WTC11 (cell line): ENCODE results near the gene MLN. TPM values are rescaled to one million over a fixed set of nuclear protein-coding genes. Genes with fewer than 3 reads are reported as not detected.
A peak's percentile ranks its signal among the peaks of the same experiment; 100 is the strongest.

ENCODE experiments used
- ATAC-seq: fragments of 200-7000 bp; cut with Tn5 transposase; 2 replicates; pipeline ENCODE4 v1.10.0; 2021; ENCODE audit warnings: mild to moderate bottlenecking, moderate library complexity
- CTCF ChIA-PET: fragments of 300-600 bp; sonication (Branson Sonifier 250); formaldehyde crosslinking; loops from one replicate; lab custom pipeline; 2021; ENCODE audit warnings: antibody characterized with exemption; lab: Charles Lee
- POLR2A ChIA-PET: fragments of 350-600 bp; sonication (Branson Sonifier 250); formaldehyde crosslinking; loops from one replicate; lab custom pipeline; 2021; ENCODE audit warnings: antibody characterized with exemption; lab: Charles Lee
- DNase-seq: peaks from one replicate; pipeline ENCODE4 v3.0.0; 2021; ENCODE audit warnings: low spot score
- H3K27ac Mint-ChIP-seq: 2 replicates; pipeline ENCODE4 v1.8.0; 2021; ENCODE audit warnings: mixed read lengths
- H3K27me3 Mint-ChIP-seq: 2 replicates; pipeline ENCODE4 v1.8.0; 2021; ENCODE audit warnings: low read depth, mild to moderate bottlenecking, moderate library complexity, mixed read lengths
- H3K36me3 Mint-ChIP-seq: 2 replicates; pipeline ENCODE4 v1.8.0; 2021; ENCODE audit warnings: mixed read lengths
- H3K4me1 Mint-ChIP-seq: 2 replicates; pipeline ENCODE4 v1.8.0; 2022; ENCODE audit warnings: mixed read lengths
- H3K4me3 Mint-ChIP-seq: 2 replicates; pipeline ENCODE4 v1.8.0; 2021; ENCODE audit warnings: mild to moderate bottlenecking, moderate library complexity, mixed read lengths
- H3K9me3 Mint-ChIP-seq: 2 replicates; pipeline ENCODE4 v1.8.0; 2021; ENCODE audit warnings: mixed read lengths
- ATF1 ChIP-seq: sonication (generic); formaldehyde crosslinking; IDR thresholded peaks from 2 replicates; pipeline ENCODE4 v1.8.1; 2023; ENCODE audit warnings: mild to moderate bottlenecking, moderate library complexity, missing genetic modification reagents
- CREM ChIP-seq: sonication (generic); formaldehyde crosslinking; IDR thresholded peaks from 2 replicates; pipeline ENCODE4 v1.8.1; 2022; ENCODE audit warnings: mild to moderate bottlenecking, missing genetic modification reagents, moderate library complexity
- EMX1 ChIP-seq: fragments of 250-450 bp; sonication (Bioruptor Pico); IDR thresholded peaks from 2 replicates; pipeline ENCODE4 v1.8.0; 2021; ENCODE audit warnings: mild to moderate bottlenecking
- ETV6 ChIP-seq: sonication (generic); formaldehyde crosslinking; IDR thresholded peaks from 2 replicates; pipeline ENCODE4 v1.8.1; 2022; ENCODE audit warnings: mild to moderate bottlenecking, missing genetic modification reagents
- GABPB1 ChIP-seq: sonication (generic); formaldehyde crosslinking; IDR thresholded peaks from 2 replicates; pipeline ENCODE4 v1.8.1; 2023; ENCODE audit warnings: mild to moderate bottlenecking, missing genetic modification reagents
- JUN ChIP-seq: sonication (generic); formaldehyde crosslinking; IDR thresholded peaks from 2 replicates; pipeline ENCODE4 v1.8.0; 2023; ENCODE audit warnings: mild to moderate bottlenecking, missing genetic modification reagents
- MYBL2 ChIP-seq: sonication (generic); formaldehyde crosslinking; IDR thresholded peaks from 2 replicates; pipeline ENCODE4 v1.8.1; 2023; ENCODE audit warnings: mild to moderate bottlenecking, moderate library complexity, missing genetic modification reagents
- NFYB ChIP-seq: sonication (generic); formaldehyde crosslinking; conservative IDR thresholded peaks from 2 replicates; pipeline ENCODE4 v1.8.0; 2022; ENCODE audit warnings: low read depth, missing genetic modification reagents
- RORB ChIP-seq: fragments of 250-450 bp; sonication (Bioruptor Pico); IDR thresholded peaks from 2 replicates; pipeline ENCODE4 v1.9.0; 2021; ENCODE audit warnings: mild to moderate bottlenecking
- SMAD3 ChIP-seq: sonication (generic); formaldehyde crosslinking; IDR thresholded peaks from 2 replicates; pipeline ENCODE4 v1.8.0; 2022; ENCODE audit warnings: missing genetic modification reagents, mild to moderate bottlenecking, borderline replicate concordance
- SP1 ChIP-seq: sonication (generic); formaldehyde crosslinking; conservative IDR thresholded peaks from 2 replicates; pipeline ENCODE4 v1.8.1; 2022; ENCODE audit warnings: missing genetic modification reagents
- TCF7 ChIP-seq: sonication (generic); formaldehyde crosslinking; IDR thresholded peaks from 2 replicates; pipeline ENCODE4 v1.8.0; 2022; ENCODE audit warnings: mild to moderate bottlenecking, low read depth, missing genetic modification reagents, moderate library complexity
- TEAD4 ChIP-seq: sonication (generic); formaldehyde crosslinking; IDR thresholded peaks from 2 replicates; pipeline ENCODE4 v1.8.0; 2022; ENCODE audit warnings: mild to moderate bottlenecking, missing genetic modification reagents
- TP53 ChIP-seq: sonication (generic); formaldehyde crosslinking; IDR thresholded peaks from 2 replicates; pipeline ENCODE4 v1.8.1; 2023; ENCODE audit warnings: mild to moderate bottlenecking, missing genetic modification reagents
- ZNF121 ChIP-seq: sonication (generic); formaldehyde crosslinking; IDR thresholded peaks from 2 replicates; pipeline ENCODE4 v1.8.0; 2023; ENCODE audit warnings: missing genetic modification reagents
- ZNF138 ChIP-seq: sonication (generic); formaldehyde crosslinking; conservative IDR thresholded peaks from 2 replicates; pipeline ENCODE4 v1.8.1; 2022; ENCODE audit warnings: mild to moderate bottlenecking, moderate library complexity, missing genetic modification reagents
- total RNA-seq: library from RNA; stranded (reverse); gene quantifications from 3 replicates; pipeline ENCODE4 v1.2.3, GENCODE V29; 2021
- TF ChIP-seq, protein P1 (sequence below): sonication (generic); formaldehyde crosslinking; IDR thresholded peaks from 2 replicates; pipeline ENCODE4 v1.8.1; 2023; ENCODE audit warnings: mild to moderate bottlenecking, missing genetic modification reagents, moderate library complexity
- TF ChIP-seq, protein P2 (sequence below): sonication (generic); formaldehyde crosslinking; IDR thresholded peaks from 2 replicates; pipeline ENCODE4 v1.8.0; 2023; ENCODE audit warnings: missing genetic modification reagents
- TF ChIP-seq, protein P3 (sequence below): fragments of 250-450 bp; sonication (Bioruptor Pico); IDR thresholded peaks from 2 replicates; pipeline ENCODE4 v2.1.2; 2022; ENCODE audit warnings: mild to moderate bottlenecking, moderate library complexity
- TF ChIP-seq, protein P4 (sequence below): fragments of 250-450 bp; sonication (Bioruptor Pico); conservative IDR thresholded peaks from 2 replicates; pipeline ENCODE4 v1.9.0; 2021; ENCODE audit warnings: mild to moderate bottlenecking
- TF ChIP-seq, protein P5 (sequence below): sonication (generic); formaldehyde crosslinking; IDR thresholded peaks from 2 replicates; pipeline ENCODE4 v1.8.0; 2023; ENCODE audit warnings: mild to moderate bottlenecking, missing genetic modification reagents
- TF ChIP-seq, protein P6 (sequence below): sonication (generic); formaldehyde crosslinking; IDR thresholded peaks from 2 replicates; pipeline ENCODE4 v1.8.0; 2022; ENCODE audit warnings: mild to moderate bottlenecking, missing genetic modification reagents
- TF ChIP-seq, protein P7 (sequence below): fragments of 200-600 bp; IDR thresholded peaks from 2 replicates; pipeline ENCODE4 v1.8.0; 2022; ENCODE audit warnings: antibody characterized with exemption
- TF ChIP-seq, protein P8 (sequence below): sonication (generic); formaldehyde crosslinking; conservative IDR thresholded peaks from 2 replicates; pipeline ENCODE4 v1.8.1; 2022; ENCODE audit warnings: mild to moderate bottlenecking, missing genetic modification reagents
- TF ChIP-seq, protein P9 (sequence below): sonication (generic); formaldehyde crosslinking; IDR thresholded peaks from 2 replicates; pipeline ENCODE4 v1.8.1; 2023; ENCODE audit warnings: mild to moderate bottlenecking, moderate library complexity, missing genetic modification reagents

MLN gene
- total RNA-seq, 1 experiment from 2014 or later = not detected

DNA sequence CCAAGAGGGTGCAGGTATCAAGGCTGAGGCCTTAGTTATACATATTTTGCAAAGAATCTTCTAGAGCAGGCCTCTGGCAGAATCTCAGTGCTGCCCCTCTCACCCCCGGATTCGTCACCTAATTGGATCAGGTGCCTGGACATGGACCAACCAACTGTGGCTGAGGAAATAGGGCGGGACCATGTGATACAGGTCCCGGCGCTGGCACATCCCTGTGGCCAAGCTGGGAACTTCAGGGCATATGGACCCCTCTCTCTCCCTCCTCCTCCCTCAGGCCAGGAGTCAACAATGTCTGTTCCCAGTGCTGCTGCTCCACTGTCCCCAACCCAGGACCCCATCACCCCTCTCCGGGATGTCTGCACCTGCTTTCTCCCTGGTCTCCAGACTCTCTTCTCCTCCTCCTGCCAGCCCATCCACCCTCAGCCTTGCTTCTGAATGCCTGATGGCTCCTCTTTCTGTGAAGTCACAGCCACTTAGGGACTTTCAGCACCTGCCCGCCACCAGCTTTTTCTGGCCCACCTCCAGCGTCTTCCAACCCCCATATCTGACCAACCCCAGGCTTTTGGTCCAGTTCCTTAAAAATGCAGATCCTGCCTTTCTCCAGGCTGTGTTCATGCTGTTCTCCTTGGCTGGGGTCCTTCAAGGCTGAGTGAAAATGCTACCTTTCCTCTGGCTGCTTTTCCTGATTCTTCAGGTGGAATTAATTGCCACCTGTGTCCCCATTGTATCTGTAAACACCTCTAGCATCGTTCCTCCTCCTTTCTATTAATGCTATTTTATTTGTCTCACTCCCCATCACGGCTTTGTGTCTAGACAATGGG lies 19.0 kb upstream of the MLN start:
- no peak overlapping the region for H3K4me3 Mint-ChIP-seq
- H3K27me3 Mint-ChIP-seq = peaks cover under 1% of the 10 kb centered on the region; the same call in 1 of the 2 replicates
- ChIA-PET POLR2A (interaction anchor here (0.7 kb wide), 1 partner anchor 29 kb away, joined by 3 read pairs; no protein-coding TSS in a partner anchor), CTCF (interaction anchor here (0.8 to 4.6 kb wide), 14 partner anchors 11 to 332 kb away, joined by 3 to 47 read pairs (median 4); partner anchors contain the start of gene LEMD2)
- peaks cover 23% of the 10 kb centered on the region for H3K4me1 Mint-ChIP-seq
- H3K27ac Mint-ChIP-seq = no peak overlapping the region
- DNase-seq (peak; percentile 76), ATAC-seq (peak; percentile 97)
- no peaks in the 10 kb centered on the region for H3K9me3 Mint-ChIP-seq
- H3K36me3 Mint-ChIP-seq = no peaks in the 10 kb centered on the region
- TF ChIP-seq ZNF138 (CRISPR knock-in tag) = no peak
- TF ChIP-seq EMX1 (CRISPR knock-in tag) = no peak
- TF ChIP-seq, protein P1, sequence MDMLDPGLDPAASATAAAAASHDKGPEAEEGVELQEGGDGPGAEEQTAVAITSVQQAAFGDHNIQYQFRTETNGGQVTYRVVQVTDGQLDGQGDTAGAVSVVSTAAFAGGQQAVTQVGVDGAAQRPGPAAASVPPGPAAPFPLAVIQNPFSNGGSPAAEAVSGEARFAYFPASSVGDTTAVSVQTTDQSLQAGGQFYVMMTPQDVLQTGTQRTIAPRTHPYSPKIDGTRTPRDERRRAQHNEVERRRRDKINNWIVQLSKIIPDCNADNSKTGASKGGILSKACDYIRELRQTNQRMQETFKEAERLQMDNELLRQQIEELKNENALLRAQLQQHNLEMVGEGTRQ (CRISPR knock-in tag) = peak; percentile 88
- no peak for TF ChIP-seq ATF1 (CRISPR knock-in tag)
- TF ChIP-seq, protein P2, sequence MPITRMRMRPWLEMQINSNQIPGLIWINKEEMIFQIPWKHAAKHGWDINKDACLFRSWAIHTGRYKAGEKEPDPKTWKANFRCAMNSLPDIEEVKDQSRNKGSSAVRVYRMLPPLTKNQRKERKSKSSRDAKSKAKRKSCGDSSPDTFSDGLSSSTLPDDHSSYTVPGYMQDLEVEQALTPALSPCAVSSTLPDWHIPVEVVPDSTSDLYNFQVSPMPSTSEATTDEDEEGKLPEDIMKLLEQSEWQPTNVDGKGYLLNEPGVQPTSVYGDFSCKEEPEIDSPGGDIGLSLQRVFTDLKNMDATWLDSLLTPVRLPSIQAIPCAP (CRISPR knock-in tag) = no peak
- TF ChIP-seq, protein P3, sequence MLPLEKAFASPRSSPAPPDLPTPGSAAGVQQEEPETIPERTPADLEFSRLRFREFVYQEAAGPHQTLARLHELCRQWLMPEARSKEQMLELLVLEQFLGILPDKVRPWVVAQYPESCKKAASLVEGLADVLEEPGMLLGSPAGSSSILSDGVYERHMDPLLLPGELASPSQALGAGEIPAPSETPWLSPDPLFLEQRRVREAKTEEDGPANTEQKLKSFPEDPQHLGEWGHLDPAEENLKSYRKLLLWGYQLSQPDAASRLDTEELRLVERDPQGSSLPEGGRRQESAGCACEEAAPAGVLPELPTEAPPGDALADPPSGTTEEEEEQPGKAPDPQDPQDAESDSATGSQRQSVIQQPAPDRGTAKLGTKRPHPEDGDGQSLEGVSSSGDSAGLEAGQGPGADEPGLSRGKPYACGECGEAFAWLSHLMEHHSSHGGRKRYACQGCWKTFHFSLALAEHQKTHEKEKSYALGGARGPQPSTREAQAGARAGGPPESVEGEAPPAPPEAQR = no peak
- TF ChIP-seq, protein P4, sequence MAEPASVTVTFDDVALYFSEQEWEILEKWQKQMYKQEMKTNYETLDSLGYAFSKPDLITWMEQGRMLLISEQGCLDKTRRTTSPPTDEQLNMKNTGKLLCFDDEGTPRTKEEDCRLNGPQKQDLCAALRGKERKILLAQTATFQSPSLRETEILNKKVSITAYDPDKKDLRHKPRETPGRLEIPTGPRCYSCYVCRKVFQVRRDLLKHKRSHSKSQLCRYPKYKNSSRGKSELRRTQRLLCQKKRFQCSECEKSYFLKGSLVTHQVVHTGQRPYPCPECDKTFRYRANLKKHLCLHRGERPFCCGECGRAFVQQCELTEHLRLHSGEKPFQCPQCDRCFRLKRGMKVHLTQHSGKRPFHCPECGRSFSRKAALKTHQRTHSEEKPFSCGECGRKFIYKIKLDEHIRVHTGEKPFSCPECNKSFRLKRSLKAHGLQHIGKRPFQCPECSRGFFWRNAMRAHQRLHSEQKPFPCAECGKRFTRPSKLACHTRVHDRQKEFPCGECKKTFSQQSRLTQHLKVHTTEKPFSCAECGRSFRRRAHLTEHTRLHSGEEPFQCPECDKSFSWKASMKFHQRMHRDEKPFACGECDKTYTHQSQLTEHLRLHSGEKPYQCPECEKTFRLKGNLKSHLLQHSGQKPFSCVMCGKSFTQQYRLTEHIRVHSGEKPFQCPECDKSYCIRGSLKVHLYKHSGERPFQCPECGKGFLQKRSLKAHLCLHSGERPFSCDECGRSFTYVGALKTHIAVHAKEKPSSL = no peak
- TF ChIP-seq, protein P5, sequence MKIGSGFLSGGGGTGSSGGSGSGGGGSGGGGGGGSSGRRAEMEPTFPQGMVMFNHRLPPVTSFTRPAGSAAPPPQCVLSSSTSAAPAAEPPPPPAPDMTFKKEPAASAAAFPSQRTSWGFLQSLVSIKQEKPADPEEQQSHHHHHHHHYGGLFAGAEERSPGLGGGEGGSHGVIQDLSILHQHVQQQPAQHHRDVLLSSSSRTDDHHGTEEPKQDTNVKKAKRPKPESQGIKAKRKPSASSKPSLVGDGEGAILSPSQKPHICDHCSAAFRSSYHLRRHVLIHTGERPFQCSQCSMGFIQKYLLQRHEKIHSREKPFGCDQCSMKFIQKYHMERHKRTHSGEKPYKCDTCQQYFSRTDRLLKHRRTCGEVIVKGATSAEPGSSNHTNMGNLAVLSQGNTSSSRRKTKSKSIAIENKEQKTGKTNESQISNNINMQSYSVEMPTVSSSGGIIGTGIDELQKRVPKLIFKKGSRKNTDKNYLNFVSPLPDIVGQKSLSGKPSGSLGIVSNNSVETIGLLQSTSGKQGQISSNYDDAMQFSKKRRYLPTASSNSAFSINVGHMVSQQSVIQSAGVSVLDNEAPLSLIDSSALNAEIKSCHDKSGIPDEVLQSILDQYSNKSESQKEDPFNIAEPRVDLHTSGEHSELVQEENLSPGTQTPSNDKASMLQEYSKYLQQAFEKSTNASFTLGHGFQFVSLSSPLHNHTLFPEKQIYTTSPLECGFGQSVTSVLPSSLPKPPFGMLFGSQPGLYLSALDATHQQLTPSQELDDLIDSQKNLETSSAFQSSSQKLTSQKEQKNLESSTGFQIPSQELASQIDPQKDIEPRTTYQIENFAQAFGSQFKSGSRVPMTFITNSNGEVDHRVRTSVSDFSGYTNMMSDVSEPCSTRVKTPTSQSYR (CRISPR knock-in tag) = no peak
- TF ChIP-seq, protein P6, sequence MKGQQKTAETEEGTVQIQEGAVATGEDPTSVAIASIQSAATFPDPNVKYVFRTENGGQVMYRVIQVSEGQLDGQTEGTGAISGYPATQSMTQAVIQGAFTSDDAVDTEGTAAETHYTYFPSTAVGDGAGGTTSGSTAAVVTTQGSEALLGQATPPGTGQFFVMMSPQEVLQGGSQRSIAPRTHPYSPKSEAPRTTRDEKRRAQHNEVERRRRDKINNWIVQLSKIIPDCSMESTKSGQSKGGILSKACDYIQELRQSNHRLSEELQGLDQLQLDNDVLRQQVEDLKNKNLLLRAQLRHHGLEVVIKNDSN = peak; percentile 85
- 0 out of 2 replicates have a peak, but pooled peaks have one; percentile 46 for TF ChIP-seq ZNF121 (CRISPR knock-in tag)
- no peak for TF ChIP-seq RORB (CRISPR knock-in tag)
- peak; percentile 48; the same call in 1 of the 2 replicates for TF ChIP-seq NFYB (CRISPR knock-in tag)
- no peak for TF ChIP-seq JUN (CRISPR knock-in tag)
- no peak for TF ChIP-seq MYBL2 (CRISPR knock-in tag)
- TF ChIP-seq TCF7 (CRISPR knock-in tag) = no peak
- TF ChIP-seq ETV6 (CRISPR knock-in tag) = no peak
- TF ChIP-seq SP1 (CRISPR knock-in tag) = 0 out of 2 replicates have a peak, but pooled peaks have one; percentile 2
- TF ChIP-seq, protein P7, sequence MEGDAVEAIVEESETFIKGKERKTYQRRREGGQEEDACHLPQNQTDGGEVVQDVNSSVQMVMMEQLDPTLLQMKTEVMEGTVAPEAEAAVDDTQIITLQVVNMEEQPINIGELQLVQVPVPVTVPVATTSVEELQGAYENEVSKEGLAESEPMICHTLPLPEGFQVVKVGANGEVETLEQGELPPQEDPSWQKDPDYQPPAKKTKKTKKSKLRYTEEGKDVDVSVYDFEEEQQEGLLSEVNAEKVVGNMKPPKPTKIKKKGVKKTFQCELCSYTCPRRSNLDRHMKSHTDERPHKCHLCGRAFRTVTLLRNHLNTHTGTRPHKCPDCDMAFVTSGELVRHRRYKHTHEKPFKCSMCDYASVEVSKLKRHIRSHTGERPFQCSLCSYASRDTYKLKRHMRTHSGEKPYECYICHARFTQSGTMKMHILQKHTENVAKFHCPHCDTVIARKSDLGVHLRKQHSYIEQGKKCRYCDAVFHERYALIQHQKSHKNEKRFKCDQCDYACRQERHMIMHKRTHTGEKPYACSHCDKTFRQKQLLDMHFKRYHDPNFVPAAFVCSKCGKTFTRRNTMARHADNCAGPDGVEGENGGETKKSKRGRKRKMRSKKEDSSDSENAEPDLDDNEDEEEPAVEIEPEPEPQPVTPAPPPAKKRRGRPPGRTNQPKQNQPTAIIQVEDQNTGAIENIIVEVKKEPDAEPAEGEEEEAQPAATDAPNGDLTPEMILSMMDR = peak; percentile 34; the same call in 1 of the 2 replicates
- TF ChIP-seq, protein P8, sequence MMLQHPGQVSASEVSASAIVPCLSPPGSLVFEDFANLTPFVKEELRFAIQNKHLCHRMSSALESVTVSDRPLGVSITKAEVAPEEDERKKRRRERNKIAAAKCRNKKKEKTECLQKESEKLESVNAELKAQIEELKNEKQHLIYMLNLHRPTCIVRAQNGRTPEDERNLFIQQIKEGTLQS = no peak
- TF ChIP-seq, protein P9, sequence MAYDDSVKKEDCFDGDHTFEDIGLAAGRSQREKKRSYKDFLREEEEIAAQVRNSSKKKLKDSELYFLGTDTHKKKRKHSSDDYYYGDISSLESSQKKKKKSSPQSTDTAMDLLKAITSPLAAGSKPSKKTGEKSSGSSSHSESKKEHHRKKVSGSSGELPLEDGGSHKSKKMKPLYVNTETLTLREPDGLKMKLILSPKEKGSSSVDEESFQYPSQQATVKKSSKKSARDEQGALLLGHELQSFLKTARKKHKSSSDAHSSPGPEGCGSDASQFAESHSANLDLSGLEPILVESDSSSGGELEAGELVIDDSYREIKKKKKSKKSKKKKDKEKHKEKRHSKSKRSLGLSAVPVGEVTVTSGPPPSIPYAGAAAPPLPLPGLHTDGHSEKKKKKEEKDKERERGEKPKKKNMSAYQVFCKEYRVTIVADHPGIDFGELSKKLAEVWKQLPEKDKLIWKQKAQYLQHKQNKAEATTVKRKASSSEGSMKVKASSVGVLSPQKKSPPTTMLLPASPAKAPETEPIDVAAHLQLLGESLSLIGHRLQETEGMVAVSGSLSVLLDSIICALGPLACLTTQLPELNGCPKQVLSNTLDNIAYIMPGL (CRISPR knock-in tag) = no peak
- no peak for TF ChIP-seq TEAD4 (CRISPR knock-in tag)
- TF ChIP-seq GABPB1 (CRISPR knock-in tag) = no peak
- no peak for TF ChIP-seq CREM (CRISPR knock-in tag)
- TF ChIP-seq SMAD3 = no peak
- TF ChIP-seq TP53 (CRISPR knock-in tag) = no peak
